ENCODE data around the gene NFE2L2.
"Not testable (repeated sequence)": the region's sequence is repeated elsewhere in the genome, so short reads cannot be mapped to it uniquely, and the experiment has no call there.

Gene NFE2L2

DNA sequence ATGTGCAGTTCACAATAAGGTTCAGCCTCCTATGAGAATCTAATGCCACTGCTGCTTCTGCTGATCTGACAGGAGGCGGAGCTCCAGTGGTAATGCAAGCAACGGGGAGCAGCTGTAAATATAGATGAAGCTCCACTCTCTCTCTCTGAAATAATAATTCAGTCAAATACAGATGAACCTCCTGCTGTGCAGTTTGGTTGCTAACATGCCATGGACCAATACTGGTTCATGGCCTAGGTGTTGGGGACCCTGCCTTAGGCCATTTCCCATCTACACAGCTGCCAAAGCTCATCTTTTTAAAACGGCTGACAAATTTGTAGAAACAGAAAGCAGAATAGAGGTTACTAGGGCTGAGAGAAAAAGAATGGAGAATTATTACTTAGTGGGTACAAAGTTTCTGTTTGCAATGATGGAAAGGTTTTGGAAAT lies 62.6 kb downstream of the NFE2L2 start:
- TF ChIP-seq, protein P1, sequence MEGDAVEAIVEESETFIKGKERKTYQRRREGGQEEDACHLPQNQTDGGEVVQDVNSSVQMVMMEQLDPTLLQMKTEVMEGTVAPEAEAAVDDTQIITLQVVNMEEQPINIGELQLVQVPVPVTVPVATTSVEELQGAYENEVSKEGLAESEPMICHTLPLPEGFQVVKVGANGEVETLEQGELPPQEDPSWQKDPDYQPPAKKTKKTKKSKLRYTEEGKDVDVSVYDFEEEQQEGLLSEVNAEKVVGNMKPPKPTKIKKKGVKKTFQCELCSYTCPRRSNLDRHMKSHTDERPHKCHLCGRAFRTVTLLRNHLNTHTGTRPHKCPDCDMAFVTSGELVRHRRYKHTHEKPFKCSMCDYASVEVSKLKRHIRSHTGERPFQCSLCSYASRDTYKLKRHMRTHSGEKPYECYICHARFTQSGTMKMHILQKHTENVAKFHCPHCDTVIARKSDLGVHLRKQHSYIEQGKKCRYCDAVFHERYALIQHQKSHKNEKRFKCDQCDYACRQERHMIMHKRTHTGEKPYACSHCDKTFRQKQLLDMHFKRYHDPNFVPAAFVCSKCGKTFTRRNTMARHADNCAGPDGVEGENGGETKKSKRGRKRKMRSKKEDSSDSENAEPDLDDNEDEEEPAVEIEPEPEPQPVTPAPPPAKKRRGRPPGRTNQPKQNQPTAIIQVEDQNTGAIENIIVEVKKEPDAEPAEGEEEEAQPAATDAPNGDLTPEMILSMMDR (IDR thresholded peaks at IDR 0.05; ENCODE audit: low read depth, low read length, missing control alignments): no peak

DNA sequence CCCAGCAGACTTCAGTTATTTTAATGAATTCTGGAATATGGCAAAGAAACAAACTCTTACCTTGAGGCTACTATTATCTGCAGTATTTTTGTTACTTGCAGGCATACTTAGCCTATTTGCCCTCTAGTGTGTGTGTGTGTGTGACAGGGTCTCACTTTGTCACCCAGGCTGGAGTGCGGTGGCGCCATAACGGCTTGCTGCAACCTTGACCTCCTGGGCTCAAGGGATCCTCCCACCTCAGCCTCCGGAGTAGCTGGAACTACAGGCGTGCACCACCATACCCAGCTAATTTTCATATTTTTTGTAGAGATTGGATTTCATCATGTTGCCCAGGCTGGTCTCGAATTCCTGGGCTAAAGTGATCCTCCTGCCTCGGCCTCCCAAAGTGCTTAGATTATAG lies 64.1 kb downstream of the NFE2L2 start:
- DNase-seq (ENCODE audit: extremely low read depth, low read depth): not testable (repeated sequence)

More for the DNA sequence above, 62.6 kb downstream of the NFE2L2 start:
- no peak for DNase-seq (ENCODE audit: extremely low read depth, low read depth)
- H3K4me3 ChIP-seq (replicated peaks; ENCODE audit: low read depth, low read length): no peak overlapping the region

GRCh38 chr2:177195194-177195593 lies 69.3 kb downstream of the NFE2L2 start:
- no peak overlapping the region for H3K4me3 ChIP-seq (replicated peaks; ENCODE audit: low read depth, low read length)
- no peak for DNase-seq (ENCODE audit: extremely low read depth, low read depth)
- TF ChIP-seq, protein P1 (IDR thresholded peaks at IDR 0.05; ENCODE audit: low read depth, low read length, missing control alignments): no peak

More for the DNA sequence above, 64.1 kb downstream of the NFE2L2 start:
- not testable (repeated sequence) for H3K4me3 ChIP-seq (replicated peaks; ENCODE audit: low read depth, low read length)

DNA sequence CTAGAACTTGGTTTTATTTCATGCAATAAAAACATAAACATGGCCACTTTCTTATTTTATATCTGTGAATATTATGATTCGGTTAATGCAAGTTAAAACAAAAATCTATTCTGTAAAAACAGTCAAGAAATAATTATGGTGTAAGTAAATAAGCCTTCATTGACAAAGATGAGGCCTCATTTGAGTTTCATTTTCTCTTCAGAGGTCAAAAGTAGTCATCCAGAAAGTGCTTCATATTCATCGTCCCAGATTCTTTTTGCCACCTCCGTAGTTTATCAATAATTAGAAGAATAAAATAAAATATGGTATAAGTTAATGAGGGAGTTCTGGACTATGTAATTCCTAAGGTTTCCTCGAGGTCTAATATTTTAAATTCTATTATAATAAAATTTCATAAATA lies 71.3 kb downstream of the NFE2L2 start:
- DNase-seq (ENCODE audit: extremely low read depth, low read depth): no peak
- TF ChIP-seq, protein P1 (IDR thresholded peaks at IDR 0.05; ENCODE audit: low read depth, low read length, missing control alignments): no peak
- H3K4me3 ChIP-seq (replicated peaks; ENCODE audit: low read depth, low read length): no peak overlapping the region

- no peak overlapping the region for H3K4me3 ChIP-seq (replicated peaks; ENCODE audit: low read depth, low read length)
- DNase-seq (ENCODE audit: extremely low read depth, low read depth): no peak
- TF ChIP-seq, protein P1 (IDR thresholded peaks at IDR 0.05; ENCODE audit: low read depth, low read length, missing control alignments): no peak
Observed at GRCh38 chr2:177192788-177193187, 71.7 kb downstream of the NFE2L2 start.

- no peak overlapping the region for H3K4me3 ChIP-seq (replicated peaks; ENCODE audit: low read depth, low read length)
- TF ChIP-seq, protein P1 (IDR thresholded peaks at IDR 0.05; ENCODE audit: low read depth, low read length, missing control alignments): no peak
- DNase-seq (ENCODE audit: extremely low read depth, low read depth): no peak
Observed at GRCh38 chr2:177190941-177191340, 73.6 kb downstream of the NFE2L2 start.

DNA sequence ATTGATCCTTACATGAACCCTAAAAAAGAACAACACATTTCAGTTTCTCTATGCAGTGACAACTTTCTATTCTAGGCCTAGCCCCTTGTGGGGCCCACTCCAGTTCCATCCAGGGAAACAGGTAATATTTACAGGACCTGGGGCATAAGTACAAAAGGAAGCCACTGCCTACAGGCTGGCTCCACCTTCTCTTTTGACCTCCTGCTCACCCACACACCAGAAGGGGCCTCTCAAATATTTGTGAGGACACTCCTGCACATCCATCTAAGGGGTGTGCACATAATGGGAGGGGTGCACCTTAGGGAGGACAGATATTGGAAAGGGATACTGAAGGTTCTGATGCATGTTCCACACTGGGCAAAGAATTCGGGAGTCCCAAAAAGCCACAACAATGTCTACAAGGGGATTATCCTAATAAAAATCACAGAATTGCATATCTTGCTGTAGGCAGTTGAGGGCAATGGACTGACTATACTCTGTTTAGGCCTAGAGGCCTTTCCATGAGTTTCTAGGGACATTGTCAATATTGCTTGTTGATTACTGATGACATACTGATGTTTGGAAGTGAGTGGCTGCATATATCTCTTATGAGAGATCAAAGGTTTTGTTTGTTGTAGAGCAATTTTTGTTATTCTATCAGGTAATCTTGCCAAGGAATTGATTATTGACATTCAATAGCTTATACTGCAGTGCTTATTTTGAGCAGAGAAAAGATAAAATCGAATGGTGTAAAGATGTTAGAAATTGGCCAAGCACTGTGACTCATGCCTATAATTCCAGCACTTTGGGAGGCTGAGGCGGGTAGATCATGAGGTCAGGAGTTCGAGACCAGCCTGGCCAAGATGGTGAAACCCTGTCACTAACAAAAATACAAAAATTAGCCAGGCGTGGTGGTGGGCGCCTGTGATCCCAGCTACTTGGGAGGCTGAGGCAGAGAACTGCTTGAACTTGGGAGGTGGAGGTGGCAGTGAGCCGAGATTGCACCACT lies 75.8 kb downstream of the NFE2L2 start:
- DNase-seq (ENCODE audit: extremely low read depth, low read depth): no peak
- no peak overlapping the region for H3K4me3 ChIP-seq (replicated peaks; ENCODE audit: low read depth, low read length)
- TF ChIP-seq, protein P1 (IDR thresholded peaks at IDR 0.05; ENCODE audit: low read depth, low read length, missing control alignments): no peak
